Measurements from ENCODE around the gene TRIM28.

DNA sequence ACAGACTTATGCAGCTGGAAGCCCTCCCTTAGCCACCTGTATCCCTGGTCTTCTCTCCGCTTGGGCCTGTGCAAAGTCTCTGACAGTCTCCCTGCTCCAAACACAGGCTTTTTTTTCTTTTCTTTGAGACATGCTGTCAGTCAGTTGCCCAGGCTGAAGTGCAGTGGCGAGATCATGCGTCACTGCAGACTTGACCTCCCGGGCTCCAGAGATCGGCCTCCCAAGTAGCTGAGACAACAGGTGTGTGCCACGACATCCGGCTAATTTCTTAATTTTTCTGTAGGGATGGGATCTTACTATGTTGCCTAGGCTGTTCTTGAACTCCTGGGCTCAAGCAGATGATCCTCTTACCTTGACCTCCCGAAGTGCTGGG is 27.7 kb downstream of the TRIM28 start:
- TF ChIP-seq POLR2AphosphoS5 (IDR thresholded peaks at IDR 0.05) (no peak), POLR2A (IDR thresholded peaks at IDR 0.05) (no peak)
- TF ChIP-seq, protein P1, sequence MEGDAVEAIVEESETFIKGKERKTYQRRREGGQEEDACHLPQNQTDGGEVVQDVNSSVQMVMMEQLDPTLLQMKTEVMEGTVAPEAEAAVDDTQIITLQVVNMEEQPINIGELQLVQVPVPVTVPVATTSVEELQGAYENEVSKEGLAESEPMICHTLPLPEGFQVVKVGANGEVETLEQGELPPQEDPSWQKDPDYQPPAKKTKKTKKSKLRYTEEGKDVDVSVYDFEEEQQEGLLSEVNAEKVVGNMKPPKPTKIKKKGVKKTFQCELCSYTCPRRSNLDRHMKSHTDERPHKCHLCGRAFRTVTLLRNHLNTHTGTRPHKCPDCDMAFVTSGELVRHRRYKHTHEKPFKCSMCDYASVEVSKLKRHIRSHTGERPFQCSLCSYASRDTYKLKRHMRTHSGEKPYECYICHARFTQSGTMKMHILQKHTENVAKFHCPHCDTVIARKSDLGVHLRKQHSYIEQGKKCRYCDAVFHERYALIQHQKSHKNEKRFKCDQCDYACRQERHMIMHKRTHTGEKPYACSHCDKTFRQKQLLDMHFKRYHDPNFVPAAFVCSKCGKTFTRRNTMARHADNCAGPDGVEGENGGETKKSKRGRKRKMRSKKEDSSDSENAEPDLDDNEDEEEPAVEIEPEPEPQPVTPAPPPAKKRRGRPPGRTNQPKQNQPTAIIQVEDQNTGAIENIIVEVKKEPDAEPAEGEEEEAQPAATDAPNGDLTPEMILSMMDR (IDR thresholded peaks at IDR 0.05): no peak
